Fibroblast of skin of left biceps (primary cell): Measurements from ENCODE around the gene NKX6-2.
A peak's percentile ranks its signal among the peaks of the same experiment; 100 is the strongest.

Experiments used
- DNase-seq, 2 experiments: peaks; one replicate each; pipeline ENCODE4 v3.0.0-alpha.2; 2013; ENCODE audit warnings: low read depth in 2 of 2

NKX6-2 gene

DNA sequence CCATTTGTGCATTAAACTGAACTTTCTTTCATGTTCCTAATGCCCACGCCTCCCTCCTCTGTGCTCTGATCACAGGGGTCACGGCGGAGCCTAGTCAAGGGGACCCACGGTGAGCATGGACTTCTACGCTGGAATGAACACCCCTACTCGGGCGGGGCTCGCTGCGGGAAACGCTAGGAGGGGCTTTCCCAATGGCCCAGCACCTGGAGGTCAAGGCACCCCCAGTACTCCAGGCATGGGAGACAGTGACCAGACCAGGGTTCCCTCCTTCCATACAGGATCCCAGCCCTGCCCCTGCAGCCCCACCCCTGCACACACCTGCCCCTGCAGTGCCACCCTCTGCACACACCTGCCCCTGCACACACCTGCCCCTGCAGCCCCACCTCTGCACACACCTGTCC lies 27.1 kb upstream of the NKX6-2 start:
- DNase-seq = no peak

DNA sequence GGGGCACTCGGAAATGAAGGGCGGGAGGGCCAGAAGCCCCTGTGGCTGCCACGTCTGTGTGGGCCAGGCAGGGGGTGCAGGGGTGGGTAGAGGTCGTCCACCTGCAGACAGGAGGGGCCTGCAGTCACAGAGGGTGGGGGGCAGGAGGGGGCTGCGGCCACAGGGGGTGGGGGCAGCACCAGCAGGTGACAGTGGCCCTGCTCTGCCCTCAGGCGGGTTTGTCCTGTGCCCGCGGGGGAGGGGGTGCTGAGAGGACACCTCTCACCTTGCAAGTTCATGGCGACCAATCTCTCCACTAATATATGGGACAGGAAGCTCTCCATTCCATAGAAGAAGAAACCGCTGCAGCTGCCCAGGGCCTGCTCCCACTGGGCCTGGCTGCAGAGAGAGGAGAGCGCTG lies 26.6 kb upstream of the NKX6-2 start:
- no peak for DNase-seq

DNA sequence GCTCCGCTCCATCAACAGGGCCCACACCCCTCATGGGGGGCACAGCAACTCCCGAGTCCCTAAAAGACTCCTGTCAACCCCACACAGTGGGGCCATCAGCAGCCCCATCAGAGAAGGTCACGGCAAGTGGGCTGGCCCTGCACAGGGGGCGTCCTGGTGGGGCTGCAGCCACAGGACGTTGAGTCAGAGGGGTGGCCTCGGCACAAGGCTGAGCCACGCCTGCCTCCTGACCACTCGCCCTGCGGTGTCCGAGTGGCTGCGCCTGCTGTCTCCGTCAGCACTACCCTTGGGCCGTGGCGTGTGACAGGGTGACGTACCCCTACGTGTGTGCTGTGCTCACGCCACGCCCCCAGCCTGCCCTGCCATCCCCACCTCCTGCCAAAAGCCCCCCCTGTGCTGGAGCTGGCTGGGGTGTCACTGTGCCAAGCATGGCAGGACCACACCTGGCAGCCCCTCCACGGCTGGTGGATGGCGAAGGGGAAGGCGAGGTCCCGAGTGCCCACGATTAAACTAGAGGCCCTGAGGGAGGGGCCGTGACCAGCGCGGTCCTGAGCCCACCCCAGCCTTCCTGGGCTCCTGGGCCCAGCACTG lies 26.0 kb upstream of the NKX6-2 start:
- no peak for DNase-seq

- DNase-seq = no peak
Observed at GRCh38 chr10:132810807-132811700, 25.1 kb upstream of the NKX6-2 start.

DNA sequence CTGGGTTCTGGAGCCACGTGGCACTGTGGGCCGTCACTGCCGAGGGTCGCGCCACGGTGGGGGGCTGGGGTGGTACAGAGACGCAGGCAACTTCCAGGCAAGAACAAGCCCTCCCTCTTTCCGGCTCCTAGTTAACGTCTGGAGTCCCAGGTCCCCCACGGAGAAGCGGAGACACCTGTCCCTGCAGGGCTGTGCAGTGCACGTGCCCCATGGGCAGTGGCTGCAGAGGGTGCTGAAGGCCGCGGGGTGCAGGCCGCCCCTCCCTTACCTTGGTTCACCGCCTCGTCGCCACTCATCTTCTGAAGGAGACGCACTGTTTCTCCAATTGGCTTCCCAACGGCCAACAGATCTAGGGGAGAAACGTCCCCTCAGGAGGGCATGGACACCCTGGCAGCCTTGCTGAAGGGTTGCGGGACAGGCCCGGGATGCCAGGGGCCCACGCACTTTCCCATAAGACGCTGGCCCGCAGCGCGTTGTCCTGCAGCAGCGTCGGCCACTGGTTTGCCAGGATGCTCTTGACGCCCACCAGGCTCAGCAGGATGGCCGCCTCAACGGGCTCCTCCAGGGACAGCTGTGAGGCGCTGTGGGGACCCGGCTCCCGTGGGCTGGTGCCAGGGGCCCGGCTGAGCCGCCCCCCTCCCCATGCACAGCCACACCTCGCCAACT lies 24.3 kb upstream of the NKX6-2 start:
- no peak for DNase-seq

GRCh38 chr10:132809232-132810140 lies 23.5 kb upstream of the NKX6-2 start:
- no peak for DNase-seq

GRCh38 chr10:132808383-132809231 lies 22.7 kb upstream of the NKX6-2 start:
- DNase-seq = no peak

DNA sequence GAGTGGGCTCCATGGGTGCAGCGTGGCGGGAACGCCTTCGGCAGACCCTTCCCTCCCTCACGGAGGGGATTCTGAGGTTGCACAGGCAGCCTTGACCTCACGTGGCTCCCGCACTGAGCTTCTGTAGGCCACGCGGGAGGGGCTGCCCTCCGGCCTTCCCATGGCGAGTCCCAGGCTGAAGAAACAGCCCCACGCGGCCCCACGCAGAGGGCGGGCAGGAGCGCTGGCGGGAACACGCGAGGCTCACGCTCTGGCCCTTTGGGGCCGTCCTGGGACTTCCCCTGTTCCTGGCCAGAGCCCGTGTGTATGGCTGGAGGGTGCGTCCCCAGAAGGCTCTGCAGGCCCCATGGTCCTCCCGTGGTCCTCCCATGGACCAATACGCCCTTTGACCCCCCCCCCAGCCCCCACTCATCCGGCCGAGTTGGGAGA lies 21.7 kb upstream of the NKX6-2 start:
- DNase-seq = no peak

- no peak for DNase-seq
Observed at GRCh38 chr10:132806561-132807003, 20.6 kb upstream of the NKX6-2 start.

DNA sequence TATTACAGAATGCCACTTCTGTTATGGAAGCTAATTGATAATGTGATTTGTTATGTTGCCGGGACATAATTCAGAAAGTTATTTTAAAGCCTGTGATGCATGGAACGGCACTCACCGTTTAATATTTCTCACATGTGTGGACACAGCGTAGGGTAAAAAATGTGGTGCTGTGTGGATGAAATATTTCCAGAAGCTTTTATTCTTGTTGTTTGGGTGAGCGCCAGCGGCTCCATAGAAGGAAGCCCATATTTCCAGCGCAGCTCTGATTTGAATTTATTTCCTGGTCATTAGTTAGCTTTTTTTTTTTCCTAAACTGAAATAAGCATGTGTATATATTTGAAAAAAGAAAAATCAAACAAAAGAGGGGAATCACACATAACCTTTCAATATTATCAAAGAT lies 20.2 kb upstream of the NKX6-2 start:
- DNase-seq = peak in 1 of 2 experiments; percentile 6

- no peak for DNase-seq
Observed at GRCh38 chr10:132805599-132805998, 19.7 kb upstream of the NKX6-2 start.

GRCh38 chr10:132804785-132805426 lies 19.0 kb upstream of the NKX6-2 start:
- no peak for DNase-seq

DNA sequence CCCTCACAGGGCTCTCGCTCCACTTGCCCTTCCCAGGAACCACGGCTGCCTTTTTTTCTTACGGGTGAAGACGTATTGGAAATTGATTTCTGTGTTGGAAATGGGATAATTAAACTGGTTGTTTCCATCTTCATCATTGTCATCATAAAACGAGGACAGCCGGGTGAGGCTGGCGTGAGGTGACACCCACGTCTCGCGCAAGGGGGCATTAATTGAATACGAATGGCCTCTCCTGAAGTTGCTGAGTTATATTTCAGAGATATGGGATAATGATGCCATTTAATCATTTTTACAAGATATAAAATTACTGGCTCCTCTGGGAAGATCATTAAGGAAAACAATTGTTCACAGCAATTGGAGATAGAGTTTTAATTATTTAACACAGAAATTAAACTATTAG lies 18.3 kb upstream of the NKX6-2 start:
- no peak for DNase-seq

DNA sequence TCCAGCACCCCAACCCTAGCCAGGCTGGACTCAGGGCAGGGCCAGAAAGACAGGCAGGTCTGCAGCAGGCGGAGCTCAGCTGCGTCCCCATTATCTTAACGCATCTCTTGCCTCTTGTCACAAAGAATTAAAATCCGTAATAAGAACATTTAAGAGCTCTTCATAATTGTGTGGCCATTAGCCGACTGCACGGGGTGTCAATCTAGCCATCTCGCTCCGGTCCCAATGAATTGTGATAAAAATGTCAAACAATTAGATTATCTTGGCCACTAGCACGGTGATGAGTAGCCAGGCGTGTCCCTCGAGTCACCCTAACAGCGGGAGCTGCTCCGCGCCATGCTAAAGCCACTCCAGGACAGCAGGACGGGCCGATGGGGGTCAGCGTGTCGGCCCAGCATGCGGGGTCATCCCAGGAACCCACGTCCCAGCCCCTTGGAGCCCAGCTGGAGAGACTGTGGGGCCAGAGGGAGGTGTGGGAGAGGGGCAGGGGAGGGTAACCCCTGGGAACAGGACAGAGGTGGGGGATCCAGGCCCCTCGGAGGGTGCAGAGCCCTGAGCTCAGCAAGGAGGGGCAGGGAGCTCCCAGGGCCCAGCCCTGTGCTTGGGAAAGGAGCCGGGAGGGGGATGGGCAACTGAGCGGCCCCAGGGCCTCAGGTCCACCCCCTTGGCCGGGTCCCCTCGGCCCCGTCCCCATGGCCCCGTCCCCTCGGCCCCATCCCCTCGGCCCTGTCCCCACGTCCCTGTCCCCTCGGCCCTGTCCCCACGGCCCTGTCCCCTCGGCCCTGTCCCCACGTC lies 17.7 kb upstream of the NKX6-2 start:
- no peak for DNase-seq

- no peak for DNase-seq
Observed at GRCh38 chr10:132802694-132803320, 16.9 kb upstream of the NKX6-2 start.

GRCh38 chr10:132802048-132802447 lies 16.1 kb upstream of the NKX6-2 start:
- DNase-seq = no peak

GRCh38 chr10:132799865-132800264 lies 13.9 kb upstream of the NKX6-2 start:
- no peak for DNase-seq

- DNase-seq = no peak
Observed at GRCh38 chr10:132798876-132799275, 12.9 kb upstream of the NKX6-2 start.

- DNase-seq = no peak
Observed at GRCh38 chr10:132798403-132798802, 12.5 kb upstream of the NKX6-2 start.
